ENCODE measurements around the gene DENND1A.
"Not testable (repeated sequence)": the region's sequence is repeated elsewhere in the genome, so short reads cannot be mapped to it uniquely, and the experiment has no call there.

The DENND1A gene

DNA sequence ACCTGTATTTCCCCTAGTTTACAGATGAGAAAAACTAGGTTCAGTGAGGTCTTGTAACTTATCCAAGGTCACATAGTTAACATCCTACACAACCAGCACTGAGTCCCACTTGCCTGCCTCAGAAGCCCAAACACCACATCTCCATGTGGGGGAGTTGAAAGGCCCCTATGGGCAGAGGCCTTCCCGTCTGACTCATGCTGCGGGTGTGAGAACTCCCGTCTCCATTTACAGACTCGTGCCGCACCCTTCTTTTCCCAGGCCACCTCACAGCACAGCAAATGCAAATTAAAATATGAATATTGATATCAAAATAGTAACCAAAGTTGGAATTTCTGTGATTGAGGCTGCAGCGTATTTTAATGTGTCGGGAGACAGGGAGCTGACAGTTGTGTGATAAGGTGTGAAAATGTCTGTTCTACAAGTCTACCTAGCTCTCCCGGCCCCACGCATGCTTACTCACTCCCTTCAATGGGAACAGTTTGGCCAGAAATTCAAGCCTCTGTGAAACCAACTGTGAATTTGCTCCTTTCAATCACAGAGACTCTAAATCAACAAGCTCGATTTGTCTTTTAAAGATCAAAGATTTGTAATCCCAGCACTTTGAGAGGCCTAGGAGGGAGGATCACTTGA, 483.8 kb downstream of the DENND1A start:
- DNase-seq, result no peak

DNA sequence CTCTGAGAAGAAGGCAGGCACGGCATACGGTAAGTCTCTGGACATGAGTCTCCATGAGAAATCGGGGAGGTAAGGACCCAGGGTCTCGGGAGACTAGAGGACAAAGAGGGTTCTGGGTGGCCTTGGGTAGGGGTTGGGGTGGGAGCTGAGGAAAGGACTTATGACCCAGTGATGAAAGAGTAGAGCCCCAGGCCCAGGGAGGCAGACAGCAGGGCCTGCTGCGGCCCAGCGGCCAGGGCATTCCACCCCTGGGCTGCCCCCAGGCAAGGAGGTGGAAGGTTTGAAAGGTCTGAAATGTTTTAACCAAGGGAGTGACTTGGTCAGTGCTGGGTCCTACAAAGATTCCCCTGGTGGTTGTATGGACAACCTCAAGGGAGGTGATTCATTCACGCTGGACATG, 484.8 kb downstream of the DENND1A start:
- no peak for DNase-seq

DNA sequence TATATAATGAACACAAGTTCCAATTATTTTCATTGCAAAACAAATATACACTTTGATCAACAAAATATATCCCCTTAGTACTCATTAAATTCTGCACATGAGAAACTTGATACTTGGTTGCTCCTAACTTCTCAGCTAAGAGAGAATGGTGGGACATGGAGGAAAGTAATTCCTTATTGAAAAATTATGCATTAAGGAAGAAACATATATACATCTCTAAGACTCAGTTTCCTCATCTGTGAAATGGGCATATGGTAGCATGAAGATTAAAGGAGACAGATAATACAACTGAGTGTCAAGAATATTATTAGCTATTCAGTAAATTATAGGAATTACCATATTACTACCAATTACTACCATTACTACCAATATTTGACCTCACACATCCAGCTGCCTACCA, 488.2 kb downstream of the DENND1A start:
- DNase-seq, result no peak

DNA sequence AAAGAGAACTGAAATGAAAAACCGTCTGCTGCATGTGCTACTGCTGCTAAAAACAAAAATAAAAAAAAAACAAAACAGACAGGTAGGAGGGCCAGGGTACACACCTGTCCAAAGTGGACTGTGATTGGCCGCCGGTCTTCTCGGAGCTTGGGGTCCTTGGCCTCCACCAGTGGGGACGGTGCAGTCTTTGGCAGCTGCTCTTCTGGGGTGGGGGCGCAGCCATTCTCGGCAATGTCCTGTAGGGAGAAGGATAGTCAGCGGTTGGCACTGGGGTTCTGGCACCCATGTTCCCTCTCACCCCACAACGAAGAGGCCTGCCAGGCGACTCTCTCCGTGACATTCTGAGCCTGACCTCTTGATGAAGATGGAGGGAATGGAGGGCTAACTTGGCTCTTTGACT, 489.7 kb downstream of the DENND1A start:
- DNase-seq, result no peak

DNA sequence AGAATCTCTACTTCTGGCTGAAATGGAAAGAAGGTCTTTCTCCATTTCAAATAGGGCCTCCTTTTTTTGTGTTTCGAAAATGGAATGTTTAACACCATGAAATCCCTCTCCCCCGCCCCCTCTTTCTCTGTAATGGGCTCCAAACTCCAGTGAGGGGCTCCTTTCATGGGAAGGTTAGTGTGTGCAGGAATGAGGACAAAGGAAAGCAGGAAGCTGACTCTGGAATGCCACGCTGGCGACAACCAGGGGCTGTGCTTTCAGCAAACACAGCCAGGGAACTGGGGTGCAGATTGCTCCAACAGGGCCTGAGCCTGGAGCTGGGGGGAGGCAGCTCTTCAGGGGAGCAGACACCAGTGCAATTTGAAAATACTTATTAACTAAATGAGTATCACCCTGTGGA, 491.1 kb downstream of the DENND1A start:
- DNase-seq, result no peak

DNA sequence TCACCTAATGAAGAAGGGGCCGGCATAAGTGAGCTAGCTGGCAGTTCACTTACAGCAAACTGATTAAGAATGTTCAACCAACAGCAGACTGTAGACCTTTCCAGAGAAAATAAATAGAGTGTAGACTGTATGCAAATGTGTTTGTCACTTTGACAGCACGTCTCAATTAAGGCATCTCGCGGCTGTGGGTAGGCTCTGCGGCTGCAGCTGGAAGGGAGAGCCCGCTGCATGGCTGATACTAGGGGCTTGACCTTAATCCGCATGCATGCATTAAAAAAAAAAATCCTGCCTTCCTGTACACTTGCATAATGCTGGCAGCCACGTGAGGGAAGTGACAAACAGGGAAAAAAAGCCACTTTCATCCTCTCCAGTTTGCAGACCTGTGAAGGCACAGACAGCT, 491.6 kb downstream of the DENND1A start:
- DNase-seq, result no peak

DNA sequence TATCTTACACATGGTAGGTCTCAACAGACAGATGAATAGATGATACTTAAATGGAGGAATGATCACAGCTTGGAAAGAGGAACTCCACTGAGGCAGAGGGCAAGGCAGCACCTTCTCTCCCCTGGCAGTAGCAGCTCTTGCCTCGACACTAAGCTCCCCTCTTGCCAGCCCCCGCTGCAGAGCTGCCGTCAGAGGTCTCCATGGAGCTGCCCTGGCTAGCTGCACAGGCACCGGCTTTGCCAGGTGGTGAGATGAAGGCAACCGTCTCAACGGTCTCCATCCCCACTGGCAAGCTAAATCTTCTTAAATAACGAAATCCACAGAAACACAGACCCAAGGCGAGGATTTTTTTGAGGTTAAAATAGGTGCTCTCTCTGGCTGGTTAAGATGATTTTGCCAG, 492.7 kb downstream of the DENND1A start:
- DNase-seq, result no peak

DNA sequence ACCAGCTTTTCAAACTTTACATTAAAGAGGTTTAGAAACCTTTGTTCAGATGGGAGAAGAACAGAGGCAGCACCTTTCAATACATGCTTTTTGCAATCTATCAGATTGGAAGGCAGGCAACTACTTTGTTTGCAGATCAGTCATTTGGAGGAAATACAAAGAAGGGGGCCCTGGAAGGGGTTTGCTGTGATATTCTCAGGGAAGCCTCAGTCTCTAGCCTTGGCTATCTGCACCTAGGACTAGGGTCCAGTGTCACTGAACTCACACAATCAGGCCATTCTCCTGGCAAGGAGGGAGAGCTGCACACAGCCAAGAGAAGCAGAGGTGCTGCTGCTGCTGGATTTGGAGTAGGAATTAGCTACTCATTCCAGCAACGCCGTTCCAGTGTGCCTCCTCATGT, 494.5 kb downstream of the DENND1A start:
- no peak for DNase-seq

DNA sequence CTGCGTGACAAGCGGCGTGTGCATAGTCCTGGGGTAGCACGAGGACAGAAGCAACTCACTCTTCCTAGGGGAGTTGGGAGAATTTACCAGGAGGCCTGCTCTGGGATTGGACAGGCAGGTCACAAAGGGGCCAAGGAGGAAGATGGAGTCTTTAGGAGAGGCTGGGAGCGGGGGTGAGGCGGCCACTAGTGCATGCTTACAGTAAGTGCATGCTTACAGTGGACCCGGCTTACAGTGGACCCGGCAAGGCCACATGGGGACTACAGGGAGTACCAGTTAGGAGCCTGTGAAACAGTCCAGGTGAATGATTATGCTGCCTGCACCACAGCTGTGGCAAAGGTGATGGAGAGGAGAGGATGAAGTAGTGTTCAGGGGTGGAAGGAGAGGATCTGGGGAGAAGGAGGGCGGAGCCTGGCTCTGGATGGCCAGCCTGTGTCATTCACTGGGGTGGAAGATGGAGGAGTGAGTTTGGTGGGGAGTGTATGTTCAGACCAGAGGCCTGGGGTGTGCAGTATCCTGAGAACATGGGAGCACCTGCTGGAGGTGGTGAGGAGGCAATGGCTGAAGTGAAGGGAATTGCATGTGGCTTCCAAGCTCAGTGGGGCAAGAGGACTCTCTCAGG, 495.2 kb downstream of the DENND1A start:
- no peak for DNase-seq

DNA sequence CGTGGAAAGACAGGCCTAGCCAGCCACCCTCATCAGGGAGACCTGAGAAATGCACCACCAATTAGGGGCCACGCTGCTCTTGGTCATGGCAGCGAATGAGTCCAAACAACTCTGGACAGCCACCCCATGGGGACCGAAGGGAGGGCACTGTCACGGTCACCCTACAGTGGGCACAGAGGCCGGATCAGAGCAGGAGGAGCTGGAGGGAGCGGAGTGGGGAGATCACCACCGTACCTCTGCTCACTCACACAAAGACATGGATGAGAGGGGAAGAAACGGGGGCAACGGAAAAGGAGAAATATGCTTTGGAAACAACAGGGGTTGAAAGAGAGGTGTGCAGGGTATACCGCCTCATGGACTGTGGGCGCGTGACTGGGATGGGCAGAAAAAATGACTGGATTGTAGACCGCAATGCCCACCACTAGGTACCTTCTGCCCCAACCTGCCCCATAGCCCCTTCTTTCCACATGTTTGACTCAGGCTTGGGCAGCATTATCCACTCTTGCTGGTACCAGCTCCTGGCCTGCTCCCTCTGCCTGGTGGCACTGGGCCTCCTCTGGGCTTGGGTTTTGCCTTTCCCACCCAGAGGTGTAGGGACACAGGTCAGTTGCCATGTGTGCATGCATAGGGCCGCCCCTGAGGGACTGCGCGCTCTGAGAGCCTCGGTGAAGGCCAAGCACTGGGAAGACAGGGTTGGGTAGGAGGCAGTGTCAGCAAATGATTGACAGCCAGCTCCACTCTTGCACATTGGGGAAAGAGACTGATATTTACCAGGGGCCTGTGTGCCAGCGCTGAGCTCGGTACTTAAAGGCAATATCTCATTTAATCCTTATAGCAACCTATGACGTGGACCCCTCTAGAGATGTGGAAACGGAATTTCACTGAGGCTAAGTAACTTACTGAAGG, 497.3 kb downstream of the DENND1A start:
- DNase-seq, result no peak

DNA sequence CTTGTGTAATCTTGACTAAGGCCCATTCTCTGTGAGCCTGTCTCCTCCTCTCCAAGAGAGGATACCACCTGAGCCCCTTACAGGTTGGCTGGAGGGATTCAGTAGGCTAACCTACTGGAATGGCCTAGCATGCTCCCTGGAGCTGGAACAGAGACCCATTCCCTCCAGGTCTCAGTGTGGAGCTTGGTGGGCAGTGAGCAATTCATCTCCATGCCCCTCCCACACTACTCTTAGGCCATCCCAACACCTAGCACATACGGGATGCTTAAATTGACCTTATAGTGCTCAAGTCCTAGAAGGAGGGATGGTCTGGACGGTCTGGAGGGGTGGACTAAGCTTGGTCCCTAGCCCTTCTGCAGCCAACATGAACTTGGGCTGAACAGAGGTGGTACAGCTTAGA, 498.3 kb downstream of the DENND1A start:
- DNase-seq, result no peak

DNA sequence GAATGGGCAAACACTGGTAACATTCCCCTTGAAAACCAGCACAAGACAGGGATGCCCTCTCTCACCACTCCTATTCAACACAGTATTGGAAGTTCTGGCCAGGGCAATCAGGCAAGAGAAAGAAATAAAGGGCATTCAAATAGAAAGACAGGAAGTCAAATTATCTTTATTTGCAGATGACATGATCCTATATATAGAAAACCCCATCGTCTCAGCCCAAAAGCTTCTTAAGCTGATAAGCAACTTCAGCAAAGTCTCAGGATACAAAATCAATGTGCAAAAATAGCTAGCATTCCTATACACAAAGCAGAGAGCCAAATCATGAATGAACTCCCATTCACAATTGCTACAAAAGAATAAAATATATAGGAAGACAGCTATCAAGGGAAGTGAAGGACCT, 501.5 kb downstream of the DENND1A start:
- DNase-seq, result not testable (repeated sequence)

DNA sequence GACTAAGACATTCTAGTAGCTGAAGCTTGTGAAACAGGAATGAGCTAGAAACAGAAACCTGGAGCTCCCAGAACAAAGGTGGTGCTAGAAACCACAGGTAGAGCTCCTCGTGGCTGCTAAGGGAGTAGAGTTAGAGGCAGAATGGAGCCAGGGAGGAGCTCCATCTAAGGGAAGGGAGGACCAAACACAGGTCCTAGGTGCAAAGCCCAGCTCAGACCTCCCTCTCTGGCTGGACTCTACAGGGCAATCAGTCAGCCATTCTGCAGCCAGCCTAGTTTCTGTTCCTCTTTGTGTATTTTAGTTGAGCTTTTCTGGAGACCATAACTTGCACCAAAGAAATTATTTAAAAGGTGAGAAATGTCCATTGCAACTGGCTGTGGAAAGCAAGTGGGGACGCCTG, 503.5 kb downstream of the DENND1A start:
- no peak for DNase-seq

DNA sequence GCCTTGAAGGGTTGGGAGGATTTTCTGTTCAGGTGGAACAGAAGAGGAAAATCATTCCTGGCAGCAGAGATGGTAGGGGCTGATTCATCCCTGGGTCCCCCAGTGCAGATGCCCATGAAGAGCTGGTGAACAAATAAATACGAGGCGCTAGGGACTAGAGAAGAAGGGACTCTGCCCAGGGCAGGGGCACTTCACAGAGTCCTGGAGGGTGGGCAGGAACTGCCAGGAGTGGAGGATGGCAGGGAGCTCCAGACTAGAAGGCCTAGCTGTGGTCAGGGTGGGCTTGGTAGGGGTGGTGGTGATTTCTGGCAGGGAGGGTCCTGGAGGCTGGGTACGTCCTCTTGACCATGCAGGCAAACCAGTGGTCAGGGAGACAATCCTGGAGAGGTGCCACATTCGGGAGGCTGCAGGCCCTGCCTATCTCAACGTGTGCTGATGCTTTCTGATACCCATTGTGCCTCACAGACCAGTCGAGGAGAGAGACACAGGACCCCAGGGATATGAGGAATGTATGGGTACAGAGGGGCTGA, 504.0 kb downstream of the DENND1A start:
- no peak for DNase-seq

DNA sequence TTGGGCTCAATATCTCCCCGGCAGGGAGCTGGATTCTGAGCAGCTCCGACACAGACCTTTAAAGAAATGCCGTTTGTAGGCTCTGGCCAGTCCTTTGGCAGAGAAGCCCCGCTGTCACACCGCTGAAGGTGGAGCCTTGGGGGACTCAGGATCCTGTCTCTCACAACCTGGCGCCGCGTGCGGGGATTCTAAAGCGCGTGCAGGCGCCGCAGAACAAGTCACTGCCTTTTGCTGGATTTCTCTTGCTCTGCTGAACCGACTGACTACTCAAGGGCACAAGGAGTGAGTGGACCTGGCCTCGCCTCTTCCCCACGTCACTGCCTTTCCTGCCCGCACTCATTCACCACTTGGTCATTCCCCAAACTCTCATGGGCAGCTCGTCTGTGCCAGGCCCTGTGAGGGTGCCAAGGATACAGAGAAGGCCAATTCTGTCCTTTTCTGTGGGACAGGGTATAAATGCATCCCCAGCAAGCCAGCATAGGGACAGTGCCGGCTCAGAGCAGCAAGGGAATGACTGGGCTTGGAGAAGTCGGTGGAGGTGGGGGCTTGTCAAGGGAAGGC, 504.6 kb downstream of the DENND1A start:
- DNase-seq, result no peak

DNA sequence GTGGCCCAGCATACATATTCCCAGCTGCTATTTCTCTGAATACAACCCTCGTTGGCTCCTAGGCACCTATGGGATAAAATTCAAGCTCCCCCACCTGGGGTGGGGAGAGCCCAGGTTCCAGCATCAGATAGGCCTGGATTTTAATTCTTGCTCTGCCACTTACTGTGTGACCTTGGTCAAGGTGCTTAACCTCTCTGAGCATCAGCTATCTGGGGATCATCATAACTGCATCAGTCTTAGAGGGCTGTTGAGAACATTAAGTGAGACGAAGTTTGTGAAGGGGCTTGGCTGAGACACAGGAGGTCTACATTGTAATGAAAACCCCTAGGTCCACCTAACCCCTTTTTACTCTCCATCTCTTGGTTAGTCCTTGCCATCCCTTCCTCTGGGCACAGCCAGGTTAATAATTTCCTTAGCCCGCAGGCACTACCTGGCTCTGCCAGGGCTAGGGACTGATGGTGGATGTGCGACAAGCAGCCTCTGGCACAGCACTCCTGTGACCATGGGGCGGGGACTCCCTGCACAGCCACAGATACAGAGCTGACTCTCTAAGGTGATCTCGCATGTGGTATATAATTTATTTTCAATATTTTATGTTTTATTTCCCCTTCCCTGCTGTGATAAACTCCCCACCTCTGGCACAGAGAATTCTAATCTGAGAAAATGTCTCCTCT, 505.2 kb downstream of the DENND1A start:
- DNase-seq, result no peak

DNA sequence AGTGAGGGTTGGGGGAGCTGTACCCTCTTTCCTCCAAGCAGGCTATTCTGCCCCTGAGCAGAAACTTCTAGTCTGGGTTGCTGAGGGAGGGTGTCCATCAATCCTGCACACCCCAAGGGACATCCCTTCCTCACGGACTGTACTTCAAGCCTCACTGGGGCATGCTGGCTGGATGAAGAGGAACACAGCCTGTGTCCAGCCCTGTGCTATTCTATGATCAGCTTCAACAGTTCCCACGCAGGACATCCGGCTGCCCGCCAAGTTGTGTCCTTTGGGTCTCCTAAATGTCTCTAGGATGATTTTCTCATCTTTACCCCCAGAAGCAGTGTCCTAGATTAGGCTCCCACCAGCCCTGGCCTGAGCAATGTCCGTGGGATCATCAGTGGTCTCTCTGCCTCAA, 505.8 kb downstream of the DENND1A start:
- DNase-seq, result no peak

DNA sequence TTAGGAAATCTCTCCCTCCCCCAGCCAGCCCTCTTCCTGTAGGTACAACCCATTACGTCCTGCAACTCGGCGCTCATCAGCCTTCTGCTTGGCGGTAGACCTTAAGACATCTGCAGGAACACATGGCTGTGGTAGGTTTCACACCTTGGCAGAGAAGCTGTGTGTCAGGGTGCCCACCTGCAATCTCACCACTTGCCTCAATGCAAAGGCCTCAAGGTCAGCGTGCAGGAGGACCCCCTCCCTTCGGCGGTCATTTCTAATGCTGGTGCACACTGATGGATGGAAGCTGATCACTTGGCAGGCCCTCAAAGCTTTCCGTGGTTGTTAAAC, 506.6 kb downstream of the DENND1A start:
- DNase-seq, result no peak

DNA sequence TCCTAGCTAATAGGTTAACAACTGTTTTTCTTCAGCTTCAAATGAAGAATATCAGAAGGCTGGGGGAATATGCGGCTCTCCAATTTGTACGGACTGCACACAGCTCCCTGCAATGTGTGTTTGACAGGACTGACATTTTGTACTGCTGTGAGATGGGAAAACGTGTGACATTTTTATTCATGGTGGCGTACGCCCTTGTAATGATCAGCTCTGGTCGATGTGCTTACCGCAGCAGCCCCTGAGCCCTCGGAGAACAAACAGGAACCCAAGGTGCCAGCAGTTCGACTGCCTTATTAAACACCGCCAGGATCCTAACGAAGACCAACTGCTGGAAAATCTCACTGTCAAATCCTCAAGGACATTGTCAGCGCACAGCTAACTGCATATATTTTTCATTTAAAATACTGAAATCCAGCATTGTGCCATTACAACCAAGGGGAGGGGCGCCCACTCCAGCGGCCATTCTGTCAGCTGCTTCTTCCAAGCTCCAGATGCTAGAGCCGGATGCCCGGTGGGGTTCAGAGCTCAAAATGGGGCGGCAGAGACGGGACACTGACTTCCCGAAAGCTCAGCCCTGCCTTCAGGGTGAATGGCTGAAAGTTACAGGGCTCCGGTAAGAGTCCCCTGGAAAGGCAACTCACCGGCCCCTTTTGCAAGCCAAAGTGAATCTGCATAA, 507.2 kb downstream of the DENND1A start:
- DNase-seq, result no peak

DNA sequence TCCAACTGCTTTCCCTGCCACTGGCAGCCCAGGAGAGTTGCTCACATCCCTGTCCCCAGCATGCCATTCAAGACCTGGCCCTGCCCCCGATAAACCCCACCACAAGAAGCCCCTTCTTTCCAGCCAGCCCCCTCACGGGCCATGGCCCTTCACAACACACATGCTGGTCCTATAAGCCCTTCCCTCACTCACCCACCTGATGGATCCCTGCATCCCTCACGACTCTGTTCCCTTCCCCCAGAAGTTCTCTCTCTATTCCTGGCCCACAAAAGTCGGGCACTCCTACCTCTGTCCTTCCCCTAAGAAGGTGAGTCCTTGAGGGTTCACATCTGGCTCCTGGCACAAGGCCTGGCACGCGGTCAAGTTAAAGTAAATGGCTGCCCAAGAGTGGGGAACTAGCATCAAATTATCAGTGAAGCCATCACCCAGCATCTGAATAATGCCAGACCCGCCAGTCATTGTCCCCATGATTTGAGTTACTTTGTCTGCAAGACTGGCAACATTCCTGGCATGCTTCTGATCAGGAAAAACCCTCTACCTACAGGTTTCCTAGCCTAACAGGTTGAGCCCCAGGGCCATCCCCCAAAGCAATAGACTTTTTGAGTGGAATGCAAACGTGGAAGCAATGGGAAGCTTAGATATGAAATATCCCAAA, 508.0 kb downstream of the DENND1A start:
- no peak for DNase-seq

DNA sequence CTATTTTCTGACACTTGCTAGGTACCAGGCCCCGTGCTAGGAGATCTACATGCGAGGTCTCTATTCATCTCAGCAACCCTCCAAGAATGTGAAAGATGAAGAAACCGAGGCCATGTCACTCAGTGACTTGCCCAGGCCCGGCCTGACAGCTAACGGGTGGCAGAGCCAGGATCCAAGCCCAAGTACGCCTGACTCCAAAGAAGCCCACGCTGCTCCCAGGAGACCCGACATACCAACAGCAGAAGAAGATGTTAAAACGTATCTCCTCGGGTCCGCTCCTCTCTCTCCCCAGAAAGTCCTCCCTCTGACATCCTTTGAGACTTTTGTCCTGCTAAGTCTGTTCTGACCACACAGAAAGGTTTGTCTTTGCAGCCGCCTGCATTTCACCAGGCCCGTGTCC, 508.7 kb downstream of the DENND1A start:
- DNase-seq, result no peak

DNA sequence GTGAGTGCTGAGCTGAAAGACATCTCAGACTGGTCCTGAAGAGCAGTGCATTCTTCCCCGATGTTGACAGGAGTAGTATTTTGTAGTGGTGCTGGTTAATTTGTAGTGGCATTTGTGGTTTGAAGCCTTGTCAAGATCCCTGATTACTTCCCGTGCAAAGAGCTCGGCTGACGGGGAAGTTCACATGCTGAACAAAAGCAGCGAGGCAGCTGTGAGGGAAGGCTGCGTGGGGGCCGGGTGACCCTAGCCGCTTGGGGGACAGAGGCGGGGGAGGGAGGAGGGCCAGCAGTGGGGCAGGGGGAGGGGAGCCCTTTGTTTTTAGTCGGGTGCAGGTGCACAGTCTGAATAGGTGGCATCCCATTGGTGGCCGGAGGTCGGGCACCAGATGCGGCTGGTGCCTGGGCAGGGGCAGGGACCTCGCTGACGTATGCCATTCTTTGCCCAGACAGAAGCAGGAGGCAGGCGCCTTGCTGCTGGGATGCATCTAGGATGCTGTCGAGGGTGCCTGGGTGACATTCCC, 509.3 kb downstream of the DENND1A start:
- no peak for DNase-seq

All from activated naive CD4-positive, alpha-beta T cell treated with Interleukin-2 at 50 U/mL for 16 hours (primary cell).